GM03348 (cell line): Measurements from ENCODE around the gene EIF3M.

Experiments
- DNase-seq: peaks from one replicate; pipeline ENCODE4 v3.0.0; 2012; ENCODE audit warnings: low spot score

The EIF3M gene

GRCh38 chr11:32583459-32584271, at the start of gene EIF3M:
TSS of gene EIF3M (plus strand) at chr11:32583831. CDS start at chr11:32583888, 57 bp downstream.
- peak; percentile 98 for DNase-seq

GRCh38 chr11:32538804-32539203, 44.8 kb upstream of the EIF3M start:
- DNase-seq: no peak

- DNase-seq: no peak
Measured at GRCh38 chr11:32549611-32550187, 33.9 kb upstream of the EIF3M start.

- DNase-seq: no peak
Measured at GRCh38 chr11:32550207-32550606, 33.4 kb upstream of the EIF3M start.

- DNase-seq: no peak
Measured at GRCh38 chr11:32555091-32555490, 28.5 kb upstream of the EIF3M start.

- DNase-seq: no peak
Measured at GRCh38 chr11:32555895-32556294, 27.7 kb upstream of the EIF3M start.

- no peak for DNase-seq
Measured at GRCh38 chr11:32561835-32562234, 21.8 kb upstream of the EIF3M start.

GRCh38 chr11:32562839-32563599, 20.6 kb upstream of the EIF3M start:
- no peak for DNase-seq

GRCh38 chr11:32563600-32563959, 20.1 kb upstream of the EIF3M start:
- no peak for DNase-seq

- no peak for DNase-seq
Measured at GRCh38 chr11:32566517-32566916, 17.1 kb upstream of the EIF3M start.

- DNase-seq: no peak
Measured at GRCh38 chr11:32567154-32567553, 16.5 kb upstream of the EIF3M start.

GRCh38 chr11:32569313-32569881, 14.2 kb upstream of the EIF3M start:
- DNase-seq: no peak

- DNase-seq: no peak
Measured at GRCh38 chr11:32571039-32571438, 12.6 kb upstream of the EIF3M start.

GRCh38 chr11:32573228-32573627, 10.4 kb upstream of the EIF3M start:
- no peak for DNase-seq

- no peak for DNase-seq
Measured at GRCh38 chr11:32574421-32574820, 9.2 kb upstream of the EIF3M start.

GRCh38 chr11:32575070-32575469, 8.6 kb upstream of the EIF3M start:
- DNase-seq: no peak

GRCh38 chr11:32576456-32576855, 7.2 kb upstream of the EIF3M start:
- no peak for DNase-seq

GRCh38 chr11:32580967-32581366, 2.7 kb upstream of the EIF3M start:
- DNase-seq: no peak

GRCh38 chr11:32581556-32581955, 2.1 kb upstream of the EIF3M start:
- no peak for DNase-seq

GRCh38 chr11:32584921-32585320, 1.3 kb downstream of the EIF3M start:
- peak; percentile 20 for DNase-seq

- DNase-seq: peak; percentile 27
Measured at GRCh38 chr11:32586576-32587190, 3.1 kb downstream of the EIF3M start.

GRCh38 chr11:32594272-32594671, 10.6 kb downstream of the EIF3M start:
- no peak for DNase-seq
